Measurements from ENCODE around the gene PRR14L.

- TF ChIP-seq POLR2A (IDR thresholded peaks at IDR 0.05) (no peak), CTCF (IDR thresholded peaks at IDR 0.05) (no peak)
Measured at GRCh38 chr22:31639436-31640039, 110.4 kb downstream of the PRR14L start.
